Activated CD4-positive, alpha-beta memory T cell treated with anti-CD3 and anti-CD28 coated beads for 36 hours (primary cell): ENCODE measurements around the gene CHSY3. TPM values are rescaled to one million over a fixed set of nuclear protein-coding genes. Genes with fewer than 3 reads are reported as not detected.

Experiments
- CTCF ChIA-PET: fragments of 350-600 bp; sonication (Branson Sonifier 250); formaldehyde crosslinking; loops from one replicate; lab custom pipeline; 2021; ENCODE audit warnings: antibody characterized with exemption, inconsistent platforms; lab: Charles Lee
- POLR2A ChIA-PET: fragments of 350-600 bp; sonication (Branson Sonifier 250); formaldehyde crosslinking; loops from one replicate; lab custom pipeline; 2021; ENCODE audit warnings: antibody characterized with exemption; lab: Charles Lee
- DNase-seq: peaks from one replicate; pipeline ENCODE4 v3.0.0-alpha.2; 2020
- H3K27ac Mint-ChIP-seq: one replicate; pipeline ENCODE4 v1.8.0; 2021; ENCODE audit warnings: mixed read lengths
- H3K27me3 Mint-ChIP-seq: one replicate; pipeline ENCODE4 v1.8.0; 2021; ENCODE audit warnings: mixed read lengths
- H3K36me3 Mint-ChIP-seq: one replicate; pipeline ENCODE4 v1.8.0; 2021; ENCODE audit warnings: mixed read lengths
- H3K4me1 Mint-ChIP-seq: one replicate; pipeline ENCODE4 v1.8.0; 2021; ENCODE audit warnings: low read depth, mixed read lengths
- H3K4me3 Mint-ChIP-seq: one replicate; pipeline ENCODE4 v1.8.0; 2021; ENCODE audit warnings: mild to moderate bottlenecking, mixed read lengths
- H3K9me3 Mint-ChIP-seq: one replicate; pipeline ENCODE4 v1.8.0; 2021; ENCODE audit warnings: mixed read lengths
- intact Hi-C: fragments of 100-400 bp; cut with micrococcal nuclease; formaldehyde crosslinking; loops from one replicate; pipeline ENCODE4 v1.15.1; 2023
- total RNA-seq, 2 experiments: library from RNA; stranded (reverse); gene quantifications; one replicate each; pipeline ENCODE4 v1.2.3, GENCODE V29; 2021

CHSY3 gene
- total RNA-seq, 2 experiments from 2014 or later: not detected

DNA sequence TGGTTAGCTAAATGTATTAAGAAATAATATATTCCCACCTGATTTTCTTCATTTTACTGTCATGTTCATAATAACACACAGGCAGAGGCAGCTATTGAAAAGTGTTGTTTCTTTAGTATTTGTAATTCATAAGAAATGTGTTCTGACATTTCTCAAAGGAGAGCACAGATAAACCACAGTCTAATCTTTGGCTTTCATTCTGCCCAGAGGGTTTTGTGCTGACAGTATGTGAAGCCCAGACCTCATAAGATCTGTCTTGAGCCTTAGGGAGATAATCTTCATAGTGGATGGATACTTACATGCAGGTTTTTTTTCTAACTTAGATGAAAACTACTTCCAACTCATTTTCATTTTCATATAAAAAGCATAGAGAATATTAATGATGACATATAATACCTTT, 206.1 kb downstream of the CHSY3 start:
- Mint-ChIP-seq H3K36me3 (no peaks in the 10 kb centered on the region), H3K9me3 (no peaks in the 10 kb centered on the region), H3K27ac (no peak overlapping the region), H3K4me1 (no peaks in the 10 kb centered on the region), H3K27me3 (no peaks in the 10 kb centered on the region), H3K4me3 (no peak overlapping the region)
- DNase-seq: no peak
- intact Hi-C loops: no loop called here
- ChIA-PET CTCF (interaction anchor here (0.7 to 1.5 kb wide), 2 partner anchors 28 to 999 kb away, joined by 3 to 5 read pairs; no protein-coding TSS in a partner anchor), POLR2A (no interaction called here)

- Mint-ChIP-seq H3K9me3 (no peaks in the 10 kb centered on the region), H3K4me1 (no peaks in the 10 kb centered on the region), H3K27ac (no peak overlapping the region), H3K4me3 (no peak overlapping the region), H3K27me3 (no peaks in the 10 kb centered on the region), H3K36me3 (no peaks in the 10 kb centered on the region)
- POLR2A ChIA-PET: interaction anchor here (0.6 kb wide), 1 partner anchor 177 kb away, joined by 3 read pairs; no protein-coding TSS in a partner anchor
- CTCF ChIA-PET: no interaction called here
- no peak for DNase-seq
- intact Hi-C loops: no loop called here
These were observed 207.5 kb downstream of the CHSY3 start for GRCh38 chr5:130111746-130112145.

DNA sequence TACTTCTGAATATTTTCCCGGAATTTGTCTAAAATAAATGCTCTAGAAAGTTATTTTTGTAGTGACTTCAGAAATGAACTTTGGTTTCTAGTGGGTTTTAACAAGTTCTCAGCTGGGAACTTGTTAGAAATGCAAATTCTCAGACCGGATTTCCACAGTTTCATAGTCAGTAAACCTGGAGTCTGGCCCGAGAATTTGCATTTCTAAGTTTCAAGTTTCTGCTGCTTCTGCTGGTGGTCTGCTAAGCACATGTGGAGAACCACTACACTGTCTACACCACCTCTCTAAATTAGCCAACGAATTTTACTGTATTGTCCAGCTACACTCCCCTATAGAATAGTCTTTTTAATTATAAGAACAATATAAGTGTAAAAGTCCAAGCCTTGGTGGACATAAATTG, 208.0 kb downstream of the CHSY3 start:
- ChIA-PET POLR2A (no interaction called here), CTCF (no interaction called here)
- Mint-ChIP-seq H3K4me3 (no peak overlapping the region), H3K36me3 (no peaks in the 10 kb centered on the region), H3K27me3 (no peaks in the 10 kb centered on the region), H3K9me3 (no peaks in the 10 kb centered on the region), H3K4me1 (no peaks in the 10 kb centered on the region), H3K27ac (no peak overlapping the region)
- intact Hi-C loops: no loop called here
- DNase-seq: no peak

DNA sequence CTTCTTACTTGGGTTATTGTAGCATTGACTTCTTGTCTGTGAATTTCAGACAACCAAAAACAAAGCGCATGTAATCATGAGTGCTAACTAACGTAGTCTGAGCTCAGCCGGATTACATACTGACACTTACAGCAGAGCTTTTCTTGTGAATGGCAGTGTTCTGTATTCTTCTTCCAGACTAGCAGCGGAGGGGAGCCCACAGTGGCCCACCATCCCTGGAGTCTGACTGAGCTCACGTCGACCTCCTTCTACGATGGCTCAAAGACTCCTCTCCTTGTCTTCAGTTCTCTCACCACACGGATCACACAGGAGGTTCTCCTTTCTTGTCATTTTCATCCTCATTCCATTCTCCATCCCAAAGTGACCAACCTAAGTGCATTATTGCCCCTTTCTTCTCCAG, 211.4 kb downstream of the CHSY3 start:
- no peaks in the 10 kb centered on the region for H3K9me3 Mint-ChIP-seq
- peaks cover 2% of the 10 kb centered on the region for H3K27me3 Mint-ChIP-seq
- H3K4me3 Mint-ChIP-seq: no peak overlapping the region
- CTCF ChIA-PET: no interaction called here
- intact Hi-C loops: no loop called here
- no peak overlapping the region for H3K27ac Mint-ChIP-seq
- no peaks in the 10 kb centered on the region for H3K36me3 Mint-ChIP-seq
- no peaks in the 10 kb centered on the region for H3K4me1 Mint-ChIP-seq
- no peak for DNase-seq
- POLR2A ChIA-PET: no interaction called here

DNA sequence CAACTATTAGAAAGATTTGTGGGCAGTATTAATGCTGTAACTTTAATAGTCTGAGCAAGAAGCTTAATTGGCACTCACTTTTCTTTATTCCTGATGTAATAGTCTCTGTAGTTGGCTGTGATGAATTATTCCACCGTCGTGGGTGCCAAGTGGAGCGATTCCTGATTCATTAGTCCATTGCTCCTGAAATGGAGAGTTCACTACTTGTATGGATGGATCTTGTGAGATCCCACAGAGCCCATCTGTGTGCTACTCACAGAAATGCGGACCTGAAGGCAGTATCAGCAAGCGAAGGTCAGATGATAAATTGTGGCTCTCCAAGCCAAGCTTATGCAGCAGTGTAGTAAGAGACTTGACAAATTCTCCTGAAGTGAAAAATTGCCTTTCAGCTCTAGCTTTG, 212.2 kb downstream of the CHSY3 start:
- ChIA-PET CTCF (no interaction called here), POLR2A (no interaction called here)
- intact Hi-C loops: no loop called here
- Mint-ChIP-seq H3K27ac (no peak overlapping the region), H3K4me3 (no peak overlapping the region), H3K27me3 (peaks cover 3% of the 10 kb centered on the region), H3K9me3 (no peaks in the 10 kb centered on the region), H3K4me1 (no peaks in the 10 kb centered on the region), H3K36me3 (no peaks in the 10 kb centered on the region)
- no peak for DNase-seq

- Mint-ChIP-seq H3K4me3 (no peak overlapping the region), H3K9me3 (no peaks in the 10 kb centered on the region), H3K36me3 (no peaks in the 10 kb centered on the region), H3K27me3 (peaks cover 3% of the 10 kb centered on the region), H3K27ac (no peak overlapping the region), H3K4me1 (no peaks in the 10 kb centered on the region)
- POLR2A ChIA-PET: no interaction called here
- CTCF ChIA-PET: no interaction called here
- no peak for DNase-seq
- intact Hi-C loops: no loop called here
These were observed 212.7 kb downstream of the CHSY3 start for GRCh38 chr5:130116972-130117371.

- intact Hi-C loops: no loop called here
- no peaks in the 10 kb centered on the region for H3K27me3 Mint-ChIP-seq
- no peak overlapping the region for H3K27ac Mint-ChIP-seq
- H3K36me3 Mint-ChIP-seq: no peaks in the 10 kb centered on the region
- no peak for DNase-seq
- ChIA-PET CTCF (no interaction called here), POLR2A (no interaction called here)
- H3K4me3 Mint-ChIP-seq: no peak overlapping the region
- H3K9me3 Mint-ChIP-seq: no peaks in the 10 kb centered on the region
- no peaks in the 10 kb centered on the region for H3K4me1 Mint-ChIP-seq
These were observed 222.5 kb downstream of the CHSY3 start for GRCh38 chr5:130126746-130127145.

GRCh38 chr5:130135506-130135905, 231.2 kb downstream of the CHSY3 start:
- Mint-ChIP-seq H3K36me3 (no peaks in the 10 kb centered on the region), H3K27me3 (peaks cover 1% of the 10 kb centered on the region), H3K9me3 (no peaks in the 10 kb centered on the region), H3K4me1 (no peaks in the 10 kb centered on the region), H3K27ac (no peak overlapping the region), H3K4me3 (no peak overlapping the region)
- intact Hi-C loops: no loop called here
- ChIA-PET CTCF (no interaction called here), POLR2A (no interaction called here)
- DNase-seq: no peak

GRCh38 chr5:130136300-130136699, 232.0 kb downstream of the CHSY3 start:
- Mint-ChIP-seq H3K36me3 (no peaks in the 10 kb centered on the region), H3K9me3 (no peaks in the 10 kb centered on the region), H3K27me3 (peaks cover 1% of the 10 kb centered on the region), H3K27ac (no peak overlapping the region), H3K4me1 (no peaks in the 10 kb centered on the region), H3K4me3 (no peak overlapping the region)
- no peak for DNase-seq
- ChIA-PET CTCF (no interaction called here), POLR2A (no interaction called here)
- intact Hi-C loops: no loop called here

DNA sequence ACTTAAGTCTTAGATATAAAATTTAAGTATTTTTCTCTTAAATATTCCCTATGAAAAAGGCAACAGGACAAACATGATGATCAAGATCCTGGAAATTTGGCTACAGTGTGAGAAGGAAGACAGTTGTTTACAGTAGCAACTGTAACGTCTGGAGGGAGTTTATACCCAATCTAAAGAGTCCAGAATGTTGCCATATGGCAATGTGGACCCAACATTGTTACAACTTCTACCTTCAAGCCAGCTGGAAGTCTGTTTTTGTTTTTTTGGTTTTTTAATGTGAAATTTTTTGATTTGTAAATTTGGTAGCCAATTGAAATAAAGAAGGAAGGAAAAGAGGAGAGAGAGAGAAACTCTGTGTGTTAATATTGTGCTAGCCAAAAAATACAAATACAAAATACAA, 233.4 kb downstream of the CHSY3 start:
- intact Hi-C loops: no loop called here
- CTCF ChIA-PET: no interaction called here
- no peaks in the 10 kb centered on the region for H3K36me3 Mint-ChIP-seq
- POLR2A ChIA-PET: no interaction called here
- peaks cover 1% of the 10 kb centered on the region for H3K27me3 Mint-ChIP-seq
- H3K4me3 Mint-ChIP-seq: no peak overlapping the region
- DNase-seq: no peak
- no peaks in the 10 kb centered on the region for H3K4me1 Mint-ChIP-seq
- no peaks in the 10 kb centered on the region for H3K9me3 Mint-ChIP-seq
- H3K27ac Mint-ChIP-seq: no peak overlapping the region

DNA sequence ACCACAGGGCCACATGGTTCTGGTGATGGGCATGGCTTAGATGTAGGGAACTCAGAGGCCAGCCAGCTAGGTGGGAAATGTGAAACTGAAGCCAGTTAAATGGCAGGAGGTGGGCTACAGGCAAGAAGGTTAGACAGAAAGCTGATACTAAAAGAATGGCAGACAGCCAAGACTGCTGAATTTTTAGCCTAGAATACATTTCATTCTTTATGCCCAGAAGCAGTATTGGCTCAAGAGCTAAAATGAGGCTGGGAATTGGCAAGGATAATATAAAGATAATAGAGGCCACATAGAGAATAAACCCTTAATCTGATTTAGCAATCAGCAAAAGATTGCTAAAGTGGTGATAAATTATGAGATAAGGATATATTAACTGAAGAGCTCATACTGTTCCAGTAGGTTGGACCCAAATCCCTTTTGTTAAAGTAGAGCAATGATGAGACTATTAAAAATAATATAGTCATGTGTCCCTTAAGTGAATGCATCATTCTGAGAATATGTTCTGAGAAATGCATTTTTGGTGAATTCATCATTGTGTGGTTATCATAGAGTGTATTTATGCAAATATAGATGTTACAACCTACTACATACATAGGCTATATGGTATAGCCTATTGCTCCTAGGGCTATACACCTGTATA, 234.3 kb downstream of the CHSY3 start:
- H3K4me1 Mint-ChIP-seq: no peaks in the 10 kb centered on the region
- H3K27me3 Mint-ChIP-seq: peaks cover 1% of the 10 kb centered on the region
- ChIA-PET CTCF (interaction anchor here (0.6 kb wide), 1 partner anchor 29 kb away, joined by 3 read pairs; no protein-coding TSS in a partner anchor), POLR2A (no interaction called here)
- no peak overlapping the region for H3K27ac Mint-ChIP-seq
- no peaks in the 10 kb centered on the region for H3K9me3 Mint-ChIP-seq
- no peaks in the 10 kb centered on the region for H3K36me3 Mint-ChIP-seq
- no peak for DNase-seq
- intact Hi-C loops: no loop called here
- H3K4me3 Mint-ChIP-seq: no peak overlapping the region

GRCh38 chr5:130141659-130142320, 237.5 kb downstream of the CHSY3 start:
- intact Hi-C loops: loop anchor here (2.0 kb wide), 1 partner anchor 371 kb away; no protein-coding TSS in a partner anchor
- Mint-ChIP-seq H3K9me3 (no peaks in the 10 kb centered on the region), H3K4me1 (no peaks in the 10 kb centered on the region), H3K36me3 (no peaks in the 10 kb centered on the region), H3K27me3 (peaks cover 1% of the 10 kb centered on the region), H3K4me3 (no peak overlapping the region), H3K27ac (no peak overlapping the region)
- ChIA-PET CTCF (interaction anchor here (1.2 kb wide), 1 partner anchor 371 kb away, joined by 5 read pairs; no protein-coding TSS in a partner anchor), POLR2A (no interaction called here)
- peak; percentile 26 for DNase-seq

GRCh38 chr5:130151239-130151638, 247.0 kb downstream of the CHSY3 start:
- CTCF ChIA-PET: no interaction called here
- intact Hi-C loops: no loop called here
- no peak overlapping the region for H3K27ac Mint-ChIP-seq
- no peaks in the 10 kb centered on the region for H3K36me3 Mint-ChIP-seq
- H3K9me3 Mint-ChIP-seq: no peaks in the 10 kb centered on the region
- POLR2A ChIA-PET: no interaction called here
- H3K4me1 Mint-ChIP-seq: no peaks in the 10 kb centered on the region
- H3K4me3 Mint-ChIP-seq: no peak overlapping the region
- DNase-seq: no peak
- no peaks in the 10 kb centered on the region for H3K27me3 Mint-ChIP-seq
